ENCODE data around the gene RASGRF2.

Gene RASGRF2

DNA sequence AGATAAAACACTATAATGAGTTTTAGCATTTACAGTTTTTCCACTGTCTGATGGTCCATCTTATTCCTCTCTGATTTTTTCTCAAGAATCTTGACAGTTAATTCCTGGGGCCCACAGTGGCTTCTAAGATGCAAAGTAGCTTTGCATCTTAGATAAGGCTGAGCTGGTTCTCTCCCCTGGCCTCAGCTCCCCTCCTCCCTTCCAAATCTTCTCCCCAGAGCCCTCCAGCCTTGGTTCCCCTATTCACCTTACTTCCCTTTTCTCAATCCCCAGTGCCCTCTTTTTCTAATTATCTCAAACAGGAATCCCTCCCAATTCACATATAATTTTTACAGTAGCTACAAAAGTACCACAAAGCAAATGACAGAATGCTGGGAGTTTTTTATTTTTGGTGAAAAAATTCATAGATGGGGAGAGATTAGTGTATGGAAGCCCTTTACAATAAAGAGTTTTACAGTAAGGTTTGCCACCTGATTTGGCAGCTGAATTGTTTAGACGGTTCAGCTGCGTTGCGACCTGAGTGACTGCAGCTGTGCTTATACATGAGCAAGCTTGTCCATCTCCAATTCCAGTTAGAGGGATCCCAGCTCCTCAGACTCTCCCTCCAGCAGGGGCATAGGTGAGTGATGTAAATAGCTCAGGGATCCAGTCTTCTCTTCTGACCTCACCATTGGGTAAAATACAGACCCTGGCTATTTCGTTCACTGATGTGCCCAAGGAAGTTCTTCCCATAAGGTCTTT lies 221.6 kb downstream of the RASGRF2 start:
- DNase-seq = no peak

DNA sequence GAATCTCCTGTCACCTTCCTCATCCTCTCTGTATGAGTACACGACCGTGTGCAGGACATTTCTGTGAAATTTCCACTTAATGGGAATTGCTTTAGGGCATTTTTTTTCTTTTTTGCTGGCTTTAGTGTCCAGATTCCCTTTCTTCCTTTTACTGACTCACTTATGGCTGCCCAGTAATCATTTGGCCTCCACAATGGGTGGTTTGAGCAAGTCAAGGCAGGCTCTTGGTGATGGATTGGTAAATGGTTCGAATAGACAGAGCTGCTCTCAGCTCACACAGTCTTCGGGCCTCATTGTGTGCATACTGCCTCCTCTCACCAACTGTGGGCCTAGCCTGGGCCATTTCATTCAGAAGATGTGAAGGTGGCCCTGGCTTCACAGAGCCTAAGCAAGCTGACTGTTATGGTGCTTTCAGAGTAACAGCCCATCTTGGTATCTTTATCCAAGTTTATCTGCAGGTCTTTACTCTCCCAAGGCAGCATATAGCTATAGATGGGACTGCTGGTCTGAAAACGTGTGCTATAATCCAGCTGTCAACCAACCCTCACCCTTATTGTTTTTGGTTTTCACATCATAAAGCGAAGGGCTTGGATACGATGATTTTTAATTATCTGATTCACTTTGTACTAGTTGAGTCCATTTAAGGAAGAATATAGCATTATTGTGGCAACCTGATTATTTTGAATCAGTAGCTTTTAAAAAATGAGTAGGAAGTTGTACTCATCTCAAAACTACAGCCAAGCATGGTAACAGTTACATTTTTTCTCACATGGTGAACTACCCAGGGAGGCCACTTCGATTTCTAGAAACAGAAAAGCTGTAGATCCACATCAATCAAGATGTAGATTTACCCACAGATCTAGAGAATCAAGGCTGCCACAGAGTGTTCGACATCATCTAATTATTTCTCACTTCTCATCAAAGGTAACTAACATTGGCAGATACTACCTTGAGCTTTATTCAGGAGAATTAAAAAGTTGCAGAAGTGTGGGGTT lies 222.5 kb downstream of the RASGRF2 start:
- DNase-seq = no peak

- DNase-seq = no peak
Observed at GRCh38 chr5:81183811-81184748, 223.9 kb downstream of the RASGRF2 start.

DNA sequence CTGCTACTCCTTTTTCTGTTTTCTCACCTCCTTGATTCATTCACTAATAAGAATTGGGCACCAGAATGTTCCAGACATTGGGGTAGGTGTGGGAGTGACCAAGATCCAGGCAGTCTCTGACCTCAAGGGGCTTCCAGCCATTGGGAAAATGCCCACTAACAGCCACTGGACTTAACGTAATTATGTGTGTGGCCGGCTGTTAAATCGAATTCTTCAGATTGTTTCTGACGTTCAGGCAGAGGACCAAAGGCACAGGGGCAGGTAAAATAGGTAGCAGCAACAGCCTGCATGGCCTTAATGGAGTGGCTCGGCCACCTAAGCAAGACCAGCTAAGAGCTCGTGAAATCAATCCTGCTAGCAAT lies 224.6 kb downstream of the RASGRF2 start:
- no peak for DNase-seq

DNA sequence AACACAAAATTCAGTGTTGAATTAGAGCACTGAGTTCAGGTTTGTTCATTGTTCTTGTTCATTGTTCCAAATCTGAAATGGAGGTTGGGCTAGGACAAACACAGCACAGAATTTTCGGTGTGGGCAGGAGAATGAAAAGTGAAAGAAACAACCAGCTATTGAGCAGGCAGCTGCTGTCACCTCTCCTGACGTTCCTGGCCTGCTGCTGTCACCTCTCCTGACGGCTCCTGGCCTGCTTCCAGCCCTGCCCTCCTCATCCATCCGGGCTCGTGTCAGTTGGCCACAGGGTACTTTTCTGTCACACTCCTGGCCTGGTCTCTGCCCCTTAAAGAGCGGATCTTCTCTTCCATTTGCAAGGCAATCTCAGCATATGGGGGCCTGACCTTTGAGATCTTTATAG lies 227.7 kb downstream of the RASGRF2 start:
- DNase-seq = no peak

- no peak for DNase-seq
Observed at GRCh38 chr5:81188962-81189361, 228.8 kb downstream of the RASGRF2 start.

DNA sequence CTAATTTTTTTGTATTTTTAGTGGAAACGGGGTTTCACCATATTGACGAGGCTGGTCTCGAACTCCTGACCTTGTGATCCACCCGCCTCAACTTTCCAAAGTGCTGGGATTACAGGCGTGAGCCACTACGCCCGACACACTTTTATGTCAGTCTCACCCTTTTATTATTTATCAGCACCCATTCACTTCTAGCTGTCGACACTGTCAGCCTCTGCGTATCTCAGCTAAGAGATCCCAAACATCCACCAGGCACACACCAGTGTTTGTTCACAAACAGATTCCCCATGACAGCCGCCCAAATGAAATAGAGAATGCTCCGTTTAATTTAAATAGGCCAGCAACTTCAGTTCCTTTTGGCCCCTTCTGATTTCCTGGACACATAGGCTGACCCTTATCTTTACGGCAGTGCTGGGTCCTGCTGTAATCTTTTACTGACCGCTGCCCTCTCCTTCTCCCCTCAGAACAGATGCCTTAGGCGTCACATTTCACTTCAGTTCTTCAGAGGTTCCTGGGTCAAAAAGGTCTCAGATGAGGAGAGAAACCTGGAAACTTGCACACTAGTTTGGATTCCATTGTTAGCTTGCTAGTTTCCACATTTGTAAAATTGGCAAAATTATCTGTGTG lies 229.8 kb downstream of the RASGRF2 start:
- no peak for DNase-seq

GRCh38 chr5:81191726-81192372 lies 231.7 kb downstream of the RASGRF2 start:
- no peak for DNase-seq

- DNase-seq = no peak
Observed at GRCh38 chr5:81192373-81192750, 232.2 kb downstream of the RASGRF2 start.

- peak; percentile 83 for DNase-seq
Observed at GRCh38 chr5:81194633-81195334, 234.6 kb downstream of the RASGRF2 start.

- DNase-seq = no peak
Observed at GRCh38 chr5:81195335-81195929, 235.3 kb downstream of the RASGRF2 start.

DNA sequence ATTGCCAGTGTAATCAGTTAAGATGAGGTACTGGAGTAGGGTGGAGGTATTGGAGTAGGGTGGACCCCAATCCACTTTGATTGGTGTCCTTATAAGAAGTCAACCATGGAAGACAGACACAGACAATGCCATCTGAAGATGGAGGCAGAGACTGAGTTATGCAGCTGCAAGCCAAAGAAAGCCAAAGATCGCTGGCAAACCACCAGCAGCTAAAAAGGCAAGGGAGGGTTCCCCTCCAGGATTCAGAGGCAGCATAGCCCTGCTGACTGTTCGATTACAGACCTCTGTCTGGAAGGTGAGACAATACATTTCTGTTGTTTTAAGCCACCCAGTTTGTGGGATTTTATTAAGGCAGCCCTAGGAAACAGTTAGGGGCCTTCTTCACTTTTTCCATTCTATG lies 242.5 kb downstream of the RASGRF2 start:
- no peak for DNase-seq

- DNase-seq = no peak
Observed at GRCh38 chr5:81203729-81204128, 243.6 kb downstream of the RASGRF2 start.

GRCh38 chr5:81204205-81204604 lies 244.0 kb downstream of the RASGRF2 start:
- no peak for DNase-seq

DNA sequence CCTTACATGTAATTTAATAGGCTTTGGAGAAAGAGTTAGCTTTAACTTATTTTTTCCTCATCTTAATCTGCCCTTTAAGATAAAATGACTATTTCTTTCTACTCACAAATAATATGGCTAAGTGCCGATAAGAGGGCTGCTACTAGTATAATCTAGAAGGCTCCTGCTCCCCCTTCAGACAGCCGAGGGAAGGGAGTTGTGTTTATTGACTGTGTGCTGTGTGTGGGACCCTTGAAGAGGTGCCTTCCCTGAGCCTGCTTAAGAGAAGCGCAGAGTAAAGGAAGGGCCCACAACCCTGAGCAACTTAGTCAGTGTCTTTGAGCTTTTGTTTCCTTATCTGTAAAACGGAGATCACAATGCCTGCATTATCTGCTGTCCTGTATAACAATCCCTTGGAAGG lies 244.9 kb downstream of the RASGRF2 start:
- no peak for DNase-seq

GRCh38 chr5:81207009-81207408 lies 246.8 kb downstream of the RASGRF2 start:
- DNase-seq = no peak

DNA sequence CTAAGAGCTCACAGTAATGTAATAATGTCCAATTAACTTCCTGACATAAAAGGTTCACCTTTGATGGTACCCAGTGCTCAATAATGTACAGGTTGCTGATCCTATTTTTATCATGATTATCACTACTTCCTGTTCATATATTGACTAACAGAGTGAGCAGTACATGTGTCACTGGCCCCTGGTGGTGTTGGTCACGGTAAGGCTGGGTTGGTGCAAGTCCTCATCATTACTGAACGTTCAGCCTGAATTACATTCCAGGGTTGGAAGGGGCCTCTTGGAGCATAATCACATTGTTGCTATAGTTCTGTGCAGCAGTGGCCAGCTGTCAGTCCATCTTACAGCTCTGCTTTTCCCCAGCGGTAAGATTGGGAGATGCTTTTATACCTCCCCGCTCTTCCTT lies 248.7 kb downstream of the RASGRF2 start:
- no peak for DNase-seq

DNA sequence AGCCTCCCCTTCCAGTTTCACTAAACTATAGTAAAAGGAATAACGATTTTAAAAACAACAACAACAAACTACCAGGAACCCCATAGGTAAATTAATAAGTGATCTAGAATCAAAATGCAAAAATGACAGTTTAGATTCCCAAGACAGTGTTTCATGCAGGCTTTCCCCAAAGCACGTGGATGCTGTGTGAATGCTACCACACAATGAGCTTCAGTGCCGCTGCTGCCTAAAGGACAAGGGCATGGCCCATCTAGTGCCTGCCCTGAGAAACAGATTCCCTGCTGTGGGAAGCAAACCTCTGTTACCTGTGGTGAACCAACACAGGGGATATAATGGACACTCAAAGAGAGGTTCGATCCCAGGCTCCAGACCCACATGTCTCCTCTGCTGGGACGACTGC lies 249.2 kb downstream of the RASGRF2 start:
- no peak for DNase-seq

DNA sequence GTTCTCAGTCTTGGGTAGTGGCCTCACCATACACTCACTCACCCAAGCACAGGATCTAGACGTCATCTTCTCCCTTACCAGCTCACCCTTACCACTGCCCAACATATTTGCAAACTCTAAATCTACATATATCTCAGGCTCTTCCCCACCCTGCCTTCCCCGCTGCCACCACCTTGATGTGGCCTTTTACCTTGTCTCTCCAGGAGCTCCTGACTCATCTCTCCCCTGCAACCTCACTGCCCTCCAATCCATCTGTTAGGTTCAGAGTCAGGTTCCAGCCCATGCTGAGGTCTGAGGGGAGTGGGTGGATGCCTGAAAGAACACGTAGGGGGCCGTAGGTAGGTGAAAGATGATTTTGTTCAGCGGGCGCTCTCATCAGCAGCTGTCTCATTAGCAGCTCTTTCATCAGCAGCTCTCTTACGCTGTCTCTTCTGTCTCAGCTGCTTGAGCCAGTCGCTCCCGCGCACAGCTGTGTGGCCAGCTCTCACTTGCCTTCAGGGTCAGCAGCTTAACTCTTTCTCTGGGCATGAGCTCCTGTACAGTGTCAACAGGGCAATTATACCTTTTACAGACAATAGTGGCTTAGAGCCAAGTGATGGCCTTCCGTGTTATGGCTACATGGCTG lies 249.8 kb downstream of the RASGRF2 start:
- no peak for DNase-seq

DNA sequence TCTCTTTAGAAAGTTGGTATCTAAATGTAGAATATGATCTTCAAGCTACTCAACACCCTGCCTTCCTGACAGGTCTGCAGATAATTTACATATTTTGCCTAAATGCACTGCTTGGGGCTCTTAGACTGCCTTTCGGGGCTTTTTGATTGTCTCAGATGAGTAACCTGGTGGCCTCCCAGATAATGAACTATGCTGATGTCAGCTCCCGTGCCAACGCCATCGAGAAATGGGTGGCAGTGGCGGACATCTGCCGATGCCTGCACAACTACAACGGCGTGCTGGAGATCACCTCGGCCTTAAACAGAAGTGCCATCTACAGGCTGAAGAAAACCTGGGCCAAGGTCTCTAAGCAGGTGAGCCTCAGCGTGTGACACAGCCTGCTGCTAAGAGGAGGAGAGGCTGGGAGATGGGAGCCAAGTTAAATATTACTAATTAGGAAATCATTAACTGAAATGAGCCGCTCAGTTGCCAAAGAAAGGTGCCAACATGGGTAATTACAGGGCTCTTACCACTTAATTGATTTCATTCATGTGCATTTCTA lies 252.1 kb downstream of the RASGRF2 start:
- DNase-seq = no peak

Measured in stimulated activated CD4-positive, alpha-beta T cell treated with anti-CD3 and anti-CD28 coated beads, Interleukin-12 subunit alpha, Interleukin-12 subunit beta, amount 100 ng/mL, for 4 hours (primary cell).